Activated CD8-positive, alpha-beta memory T cell treated with anti-CD3 and anti-CD28 coated beads, Interleukin-2, amount 50 U/mL, for 4 hours (primary cell): ENCODE data around the gene C1orf232.

ENCODE experiments used
- DNase-seq: peaks from one replicate; pipeline ENCODE4 v3.0.0-alpha.2; 2020

Gene C1orf232

DNA sequence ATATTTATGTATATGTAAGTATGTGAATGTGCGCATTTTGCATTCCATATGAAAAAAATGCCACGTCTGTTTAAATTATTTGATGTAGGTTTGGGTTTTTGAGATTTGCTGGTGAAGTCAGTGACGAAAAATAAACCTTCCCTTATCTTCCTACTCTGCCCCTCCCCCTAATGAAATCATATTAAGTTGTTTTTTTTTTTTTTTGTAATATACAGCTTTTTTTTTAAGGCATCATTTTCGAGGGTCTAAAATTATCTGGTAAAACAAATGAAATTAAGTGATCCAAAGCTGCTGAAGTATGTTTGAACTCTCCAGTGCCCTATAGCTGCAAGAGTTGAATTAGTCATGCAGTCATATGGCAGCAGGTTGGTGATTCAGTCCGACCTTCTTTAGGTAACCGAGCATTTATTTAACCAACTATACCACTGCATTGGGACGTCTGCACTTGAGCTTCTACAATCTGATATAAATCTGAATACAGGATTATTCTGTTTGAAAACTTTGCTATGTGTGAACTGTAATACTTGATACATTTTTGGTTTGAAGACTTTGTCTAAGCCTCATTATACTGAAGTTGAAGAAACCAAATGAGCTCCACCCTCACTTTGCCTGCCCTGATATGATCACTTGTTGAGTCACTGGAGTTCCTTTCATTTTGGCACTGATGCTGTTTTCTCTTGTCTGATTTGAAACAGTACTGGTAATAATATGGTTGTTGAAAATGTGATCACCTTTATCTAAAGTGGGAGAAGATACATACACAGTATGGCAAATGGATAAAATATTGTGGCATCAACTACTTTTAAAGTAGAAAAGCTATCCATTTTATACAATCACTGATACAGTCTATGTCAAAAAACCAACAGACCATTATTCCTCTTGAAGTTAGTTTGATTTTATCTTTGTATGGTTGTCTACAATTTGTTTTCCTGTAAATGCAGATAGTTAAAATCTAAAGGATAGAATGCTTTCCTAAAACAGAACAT lies 45.5 kb downstream of the C1orf232 start:
- no peak for DNase-seq

DNA sequence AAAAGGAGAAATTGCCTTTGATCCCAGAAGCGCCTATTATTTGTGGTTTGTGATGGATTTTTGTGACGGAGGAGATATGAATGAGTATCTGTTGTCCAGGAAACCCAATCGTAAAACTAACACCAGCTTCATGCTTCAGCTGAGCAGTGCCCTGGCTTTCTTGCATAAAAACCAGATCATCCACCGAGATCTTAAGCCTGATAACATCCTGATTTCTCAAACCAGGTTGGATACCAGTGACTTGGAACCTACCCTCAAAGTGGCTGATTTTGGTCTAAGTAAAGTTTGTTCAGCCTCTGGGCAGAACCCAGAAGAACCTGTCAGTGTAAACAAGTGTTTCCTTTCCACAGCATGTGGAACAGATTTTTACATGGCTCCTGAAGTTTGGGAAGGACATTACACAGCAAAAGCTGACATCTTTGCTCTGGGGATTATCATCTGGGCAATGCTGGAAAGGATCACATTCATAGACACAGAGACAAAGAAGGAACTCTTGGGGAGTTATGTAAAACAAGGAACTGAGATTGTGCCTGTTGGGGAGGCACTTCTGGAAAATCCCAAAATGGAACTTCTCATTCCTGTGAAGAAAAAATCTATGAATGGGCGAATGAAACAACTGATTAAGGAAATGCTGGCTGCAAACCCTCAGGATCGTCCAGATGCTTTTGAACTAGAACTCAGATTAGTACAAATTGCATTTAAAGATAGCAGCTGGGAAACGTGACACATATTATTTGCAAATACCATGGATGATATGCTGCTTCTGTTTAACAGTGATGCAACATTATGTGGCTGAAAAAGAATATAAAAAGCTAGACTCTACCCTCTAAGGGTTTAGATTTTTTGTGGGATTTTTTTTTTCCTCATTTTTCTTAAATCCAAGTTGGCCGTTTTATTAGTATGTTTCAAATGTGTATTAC lies 46.6 kb downstream of the C1orf232 start:
- DNase-seq, result no peak

DNA sequence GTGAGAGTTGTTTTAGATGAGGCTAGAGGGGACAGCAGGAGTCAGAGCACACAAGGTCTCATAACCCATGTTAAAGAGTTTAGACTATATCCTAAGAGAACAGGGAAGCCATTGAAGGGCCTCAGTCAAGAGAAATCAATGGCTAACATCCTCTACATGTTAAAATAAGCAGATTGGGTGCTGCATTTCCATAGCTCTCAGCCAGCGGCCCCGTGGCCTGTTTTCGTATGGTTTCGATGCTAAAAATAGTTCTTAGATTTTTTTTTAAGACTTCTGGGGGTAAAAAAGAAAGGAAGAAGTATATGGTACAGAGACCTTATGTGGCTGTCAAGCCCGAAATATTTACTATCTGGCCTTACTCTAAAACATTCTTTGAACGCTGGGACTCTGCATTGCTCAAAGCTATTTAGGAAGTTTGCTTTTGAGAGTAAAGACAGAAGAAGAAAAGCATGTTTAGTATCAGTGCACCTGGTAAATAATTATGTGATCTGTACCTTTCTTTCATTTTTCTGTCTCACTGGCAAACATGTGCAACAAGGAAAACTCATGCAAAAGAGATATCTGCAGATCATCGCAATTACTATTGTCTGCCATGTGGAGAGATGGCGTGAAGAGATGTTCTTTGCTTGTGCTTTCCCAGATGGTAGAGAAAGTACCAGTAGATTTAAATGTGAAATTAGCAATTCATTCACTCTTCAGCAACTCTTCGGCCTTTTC lies 48.7 kb downstream of the C1orf232 start:
- DNase-seq, result no peak

DNA sequence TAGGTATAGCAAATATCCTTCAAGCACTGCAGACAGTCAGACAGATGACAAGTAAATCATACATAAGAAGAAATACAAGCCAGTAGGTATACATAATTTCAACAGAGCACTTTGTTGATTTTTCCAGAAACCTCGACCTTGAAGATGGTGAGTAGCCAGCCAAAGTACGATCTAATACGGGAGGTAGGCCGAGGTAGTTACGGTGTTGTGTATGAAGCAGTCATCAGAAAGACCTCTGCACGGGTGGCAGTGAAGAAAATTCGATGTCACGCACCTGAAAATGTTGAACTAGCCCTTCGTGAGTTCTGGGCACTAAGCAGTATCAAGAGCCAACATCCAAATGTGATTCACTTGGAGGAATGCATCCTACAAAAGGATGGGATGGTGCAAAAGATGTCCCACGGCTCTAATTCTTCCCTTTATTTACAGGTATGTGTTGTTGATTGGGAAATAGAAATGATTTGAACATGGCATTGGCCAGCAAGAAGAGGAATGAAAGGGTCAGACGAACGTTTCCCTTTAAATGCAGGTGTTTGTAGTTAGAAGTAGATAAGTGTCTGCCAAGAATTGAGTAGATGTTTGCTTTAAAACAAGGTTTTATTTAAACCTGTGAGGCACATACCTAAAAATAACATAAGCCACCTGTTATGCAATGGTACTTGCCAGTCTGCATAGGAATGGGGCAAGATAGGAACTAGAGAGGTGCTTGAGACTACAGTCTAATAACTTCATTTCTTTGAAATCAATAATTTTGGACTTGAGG lies 54.4 kb downstream of the C1orf232 start:
- DNase-seq, result no peak
